GM12892 (cell line): ENCODE measurements around the gene RTTN.

Source experiments
- DNase-seq: peaks from one replicate; pipeline ENCODE4 v3.0.0; 2011; ENCODE audit not compliant: insufficient read length
- FAIRE-seq: peaks from 2 replicates; lab custom pipeline; 2011; peaks lifted over from hg19 to GRCh38; lab: Jason Lieb, UNC
- POLR2A ChIP-seq: IDR thresholded peaks from 2 replicates; pipeline ENCODE4 v1.6.1; 2011; ENCODE audit warnings: low read depth, low read length, control low read depth
- POLR2AphosphoS5 ChIP-seq: IDR thresholded peaks from 2 replicates; pipeline ENCODE4 v1.6.1; 2011; ENCODE audit warnings: low read depth, low read length, control low read depth
- TAF1 ChIP-seq: IDR thresholded peaks from 2 replicates; pipeline ENCODE4 v1.6.1; 2011; ENCODE audit warnings: low read depth, mild to moderate bottlenecking, control low read depth, low read length, borderline replicate concordance

The RTTN gene

GRCh38 chr18:69956665-69957620 is 248.5 kb downstream of the RTTN start:
- TF ChIP-seq TAF1 (no peak), POLR2AphosphoS5 (no peak), POLR2A (no peak)
- FAIRE-seq (no peak), DNase-seq (no peak)

DNA sequence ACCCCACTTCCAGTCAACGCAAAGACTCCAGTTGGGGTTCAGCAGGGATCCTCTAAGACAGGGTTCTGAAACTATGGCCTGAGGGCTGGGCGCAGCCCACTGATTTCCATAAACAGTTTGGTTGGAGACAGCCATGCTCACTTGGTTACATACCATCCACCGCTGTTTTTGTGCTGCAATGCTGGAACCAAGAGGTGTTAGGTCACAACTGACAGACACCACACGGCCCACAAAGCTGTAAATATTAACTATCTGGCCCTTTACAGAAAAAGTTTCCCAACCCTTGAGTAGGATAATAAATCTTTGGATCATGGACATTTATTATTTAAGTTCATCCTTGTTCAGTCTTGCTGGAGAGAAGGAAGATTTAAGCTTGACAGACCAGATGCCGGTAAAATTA is 249.4 kb downstream of the RTTN start:
- TF ChIP-seq POLR2A = no peak
- no peak for FAIRE-seq

GRCh38 chr18:69954719-69955480 is 250.6 kb downstream of the RTTN start:
- no peak for TF ChIP-seq POLR2AphosphoS5
- TF ChIP-seq TAF1 = no peak
- no peak for TF ChIP-seq POLR2A
- DNase-seq (no peak), FAIRE-seq (no peak)

More for the DNA sequence above, 249.4 kb downstream of the RTTN start:
- no peak for DNase-seq

GRCh38 chr18:69953191-69953590 is 252.3 kb downstream of the RTTN start:
- FAIRE-seq = peak; percentile 57
- no peak for TF ChIP-seq POLR2AphosphoS5
- TF ChIP-seq POLR2A = no peak
- no peak for TF ChIP-seq TAF1
- no peak for DNase-seq
